CD4-positive, alpha-beta T cell (primary cell): ENCODE results near the gene PAX5. TPM values are rescaled to one million over a fixed set of nuclear protein-coding genes. Genes with fewer than 3 reads are reported as not detected.

Source experiments
- ATAC-seq: fragments of 200-7000 bp; cut with Tn5 transposase; one replicate; pipeline ENCODE4 v1.10.0; 2022; ENCODE audit warnings: mild to moderate bottlenecking; ENCODE audit not compliant: poor library complexity
- CTCF ChIA-PET: fragments of 350-600 bp; sonication (Branson Sonifier 250); formaldehyde crosslinking; loops from one replicate; lab custom pipeline; 2021; ENCODE audit warnings: antibody characterized with exemption, inconsistent platforms; lab: Charles Lee
- POLR2A ChIA-PET: fragments of 350-600 bp; sonication (Branson Sonifier 250); formaldehyde crosslinking; loops from one replicate; lab custom pipeline; 2021; ENCODE audit warnings: antibody characterized with exemption, inconsistent platforms; lab: Charles Lee
- DNase-seq, 14 experiments: peaks; one replicate each; pipeline ENCODE4 v3.0.0-alpha.2; 2013 to 2020; ENCODE audit warnings: mixed read lengths in 2 of 14
- H3K27ac ChIP-seq, 2 donors: one replicate each; pipeline versions ENCODE4 v1.5.1 to v1.7.0; 2013; ENCODE audit warnings: low read length in 2 of 2, low read depth in 1 of 2, mild to moderate bottlenecking in 1 of 2
- H3K27me3 ChIP-seq, 2 experiments: 1 replicate in 1 of 2; 2 replicates in 1 of 2; pipeline versions ENCODE4 v1.6.1 to v1.7.0; 2013; ENCODE audit warnings: low read length in 2 of 2, control low read depth in 1 of 2, mild to moderate bottlenecking in 1 of 2, moderate library complexity in 1 of 2; ENCODE audit not compliant: insufficient read depth in 2 of 2, control insufficient read depth in 1 of 2
- H3K36me3 ChIP-seq: one replicate; pipeline ENCODE4 v1.6.1; 2013; ENCODE audit warnings: low read length, control low read depth; ENCODE audit not compliant: insufficient read depth
- H3K4me1 ChIP-seq: one replicate; pipeline ENCODE4 v1.6.1; 2013; ENCODE audit warnings: low read length, control low read depth; ENCODE audit not compliant: insufficient read depth
- H3K4me3 ChIP-seq: one replicate; pipeline ENCODE4 v1.5.1; 2013; ENCODE audit warnings: mild to moderate bottlenecking, low read length, moderate library complexity
- H3K9me3 ChIP-seq, 2 experiments: 1 replicate in 1 of 2; 2 replicates in 1 of 2; pipeline versions ENCODE4 v1.6.1 to v1.7.0; 2013; ENCODE audit warnings: low read length in 2 of 2, mild to moderate bottlenecking in 2 of 2, control low read depth in 1 of 2, moderate library complexity in 1 of 2; ENCODE audit not compliant: control insufficient read depth in 1 of 2, insufficient read depth in 1 of 2
- H3K27ac Mint-ChIP-seq: one replicate; pipeline ENCODE4 v1.8.0; 2020; ENCODE audit warnings: mixed read lengths
- H3K27me3 Mint-ChIP-seq: one replicate; pipeline ENCODE4 v1.8.0; 2021; ENCODE audit warnings: mixed read lengths
- H3K36me3 Mint-ChIP-seq: one replicate; pipeline ENCODE4 v1.8.0; 2021; ENCODE audit warnings: low read depth, mixed read lengths
- H3K4me1 Mint-ChIP-seq: one replicate; pipeline ENCODE4 v1.8.0; 2021; ENCODE audit warnings: low read depth, mixed read lengths
- H3K4me3 Mint-ChIP-seq: one replicate; pipeline ENCODE4 v1.8.0; 2020; ENCODE audit warnings: mild to moderate bottlenecking, mixed read lengths
- H3K9me3 Mint-ChIP-seq: one replicate; pipeline ENCODE4 v1.8.0; 2020; ENCODE audit warnings: mixed read lengths
- CTCF ChIP-seq: fragments of 200-600 bp; IDR thresholded peaks from one replicate; pipeline ENCODE4 v1.8.0; 2022; ENCODE audit warnings: antibody characterized with exemption, mild to moderate bottlenecking
- intact Hi-C, 2 experiments: fragments of 100-400 bp; cut with DNase I in 1 of 2; cut with micrococcal nuclease in 1 of 2; formaldehyde crosslinking; loops; one replicate each; pipeline versions ENCODE4 v1.15.1 to v1.9.0; 2023 to 2025; cut with DNase I, micrococcal nuclease
- total RNA-seq, 174 experiments: library from RNA in 2 of 174; stranded (reverse) in 2 of 174; gene quantifications; one replicate each; pipeline ENCODE4 v1.2.3 and lab custom pipeline; 2021 to 2026

The PAX5 gene
- total RNA-seq, 2 experiments from 2014 or later, result 0.03 to 0.11 TPM

- Mint-ChIP-seq H3K27me3 (peaks cover 97% of the 10 kb centered on the region), H3K27ac (no peak overlapping the region), H3K36me3 (no peaks in the 10 kb centered on the region), H3K4me1 (peaks cover 33% of the 10 kb centered on the region), H3K4me3 (no peak overlapping the region), H3K9me3 (no peaks in the 10 kb centered on the region)
- H3K4me1 ChIP-seq, result peaks cover 43% of the 10 kb centered on the region
- intact Hi-C loops, result loop anchor here (2.0 to 5.0 kb wide), 3 partner anchors 40 to 108 kb away; partner anchors contain the start of gene ZCCHC7 (in 2 of the 2)
- no peaks in the 10 kb centered on the region for H3K36me3 ChIP-seq
- peaks cover 0 to 38% of the 10 kb centered on the region in 2 experiments for H3K9me3 ChIP-seq
- ATAC-seq (no peak), DNase-seq (no peak)
- no peak overlapping the region for H3K4me3 ChIP-seq
- H3K27me3 ChIP-seq, result peaks cover 61 to 69% of the 10 kb centered on the region in 2 experiments
- H3K27ac ChIP-seq, result no peak overlapping the region
- ChIA-PET POLR2A (no interaction called here), CTCF (no interaction called here)
- TF ChIP-seq CTCF, result no peak
Measured at GRCh38 chr9:37038943-37039464, 4.9 kb upstream of the PAX5 start.

- peaks cover 48% of the 10 kb centered on the region for H3K4me1 ChIP-seq
Measured at GRCh38 chr9:37038302-37038942, 4.4 kb upstream of the PAX5 start.

More at GRCh38 chr9:37038302-37038942, 4.4 kb upstream of the PAX5 start:
- Mint-ChIP-seq H3K4me1 (peaks cover 35% of the 10 kb centered on the region), H3K27ac (no peak overlapping the region), H3K9me3 (no peaks in the 10 kb centered on the region), H3K36me3 (no peaks in the 10 kb centered on the region), H3K4me3 (peak overlapping the region; percentile 70), H3K27me3 (peaks cover 97% of the 10 kb centered on the region)
- H3K27me3 ChIP-seq, result peaks cover 67 to 75% of the 10 kb centered on the region in 2 experiments
- H3K9me3 ChIP-seq, result peaks cover 0 to 43% of the 10 kb centered on the region in 2 experiments
- H3K27ac ChIP-seq, result no peak overlapping the region
- no peak overlapping the region for H3K4me3 ChIP-seq
- no peak for TF ChIP-seq CTCF
- no peaks in the 10 kb centered on the region for H3K36me3 ChIP-seq
- intact Hi-C loops, result loop anchor here (2.0 to 5.0 kb wide), 3 partner anchors 40 to 109 kb away; partner anchors contain the start of gene ZCCHC7 (in 2 of the 2)
- ATAC-seq (no peak), DNase-seq (no peak)
- CTCF ChIA-PET, result no interaction called here
- POLR2A ChIA-PET, result interaction anchor here (0.9 kb wide), 1 partner anchor 94 kb away, joined by 3 read pairs; no protein-coding TSS in a partner anchor
